SK-N-MC (cell line): ENCODE data around the gene IRGM.

Experiments
- EZH2 ChIP-seq: fragments of 200-600 bp; sonication (generic); IDR thresholded peaks from one replicate; pipeline ENCODE4 v1.6.1; 2017; ENCODE audit warnings: antibody characterized with exemption
- FOXP2 ChIP-seq: optimal IDR thresholded peaks from 2 replicates; pipeline ENCODE3; 2011; ENCODE audit warnings: mild to moderate bottlenecking, moderate library complexity; ENCODE audit not compliant: insufficient read depth; ENCODE audit errors: extremely low read length, control extremely low read depth
- POLR2AphosphoS5 ChIP-seq: IDR thresholded peaks from 2 replicates; pipeline ENCODE4 v1.6.1; 2012; ENCODE audit warnings: mild to moderate bottlenecking, low read depth, low read length, borderline replicate concordance

DNA sequence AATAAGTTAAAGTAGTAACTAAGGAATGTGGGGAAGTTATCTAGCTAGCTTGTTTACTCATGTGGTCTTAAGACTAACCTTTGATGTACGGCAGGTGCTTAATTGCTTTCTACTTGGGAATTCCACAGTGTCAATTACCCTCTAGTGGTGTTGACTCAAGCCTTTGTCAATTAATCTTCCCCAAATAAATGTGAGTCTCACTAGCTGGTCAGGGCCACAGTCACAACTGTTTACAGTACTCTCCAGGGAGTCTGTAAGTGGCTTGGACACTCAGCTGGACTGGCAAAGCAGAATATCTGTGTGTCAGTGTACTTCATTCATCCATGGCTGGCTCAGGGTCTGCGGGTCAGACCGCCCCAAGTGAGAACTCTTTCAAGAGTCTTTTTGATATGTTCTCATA, 37.0 kb upstream of the IRGM start:
- TF ChIP-seq EZH2 (no peak), POLR2AphosphoS5 (no peak), FOXP2 (no peak)
